Erythroblast (primary cell): ENCODE measurements around the gene TRAPPC3.

Source experiments
- DNase-seq, 2 experiments: peaks; one replicate each; lab custom pipeline; 2025; lab: John Stamatoyannopoulos, UW
- GATA1 ChIP-seq: IDR thresholded peaks from 2 replicates; pipeline ENCODE4 v1.6.1; 2011; ENCODE audit warnings: low read depth, mild to moderate bottlenecking, control low read depth, low read length, moderate library complexity
- POLR2A ChIP-seq: IDR thresholded peaks from 2 replicates; pipeline ENCODE4 v1.6.1; 2011; ENCODE audit warnings: mild to moderate bottlenecking, low read length

TRAPPC3 gene

GRCh38 chr1:36150296-36151133 lies 1.2 kb upstream of the TRAPPC3 start:
- peak; percentile 90 to 93 for DNase-seq

GRCh38 chr1:36149973-36150295 lies 648 bp upstream of the TRAPPC3 start:
- peak; percentile 53 to 65 for DNase-seq
- TF ChIP-seq GATA1 (no peak), POLR2A (no peak)

More at GRCh38 chr1:36150296-36151133, 1.2 kb upstream of the TRAPPC3 start:
- peak; percentile 54 for TF ChIP-seq POLR2A
- no peak for TF ChIP-seq GATA1

- peak in 1 of 2 experiments; percentile 86 for DNase-seq
- TF ChIP-seq GATA1 (no peak), POLR2A (no peak)
Measured at GRCh38 chr1:36148821-36149236, 457 bp downstream of the TRAPPC3 start.

GRCh38 chr1:36144413-36144812 lies 4.9 kb downstream of the TRAPPC3 start:
- TF ChIP-seq GATA1 (no peak), POLR2A (no peak)
- DNase-seq = no peak

- no peak for TF ChIP-seq POLR2A
- no peak for TF ChIP-seq GATA1
- no peak for DNase-seq
Measured at GRCh38 chr1:36143424-36143823, 5.9 kb downstream of the TRAPPC3 start.

- no peak for DNase-seq
- TF ChIP-seq GATA1 (no peak), POLR2A (no peak)
Measured at GRCh38 chr1:36142121-36142520, 7.2 kb downstream of the TRAPPC3 start.

GRCh38 chr1:36139521-36139920 lies 9.8 kb downstream of the TRAPPC3 start:
- no peak for DNase-seq
- no peak for TF ChIP-seq POLR2A
- no peak for TF ChIP-seq GATA1

- no peak for DNase-seq
- no peak for TF ChIP-seq GATA1
- TF ChIP-seq POLR2A = no peak
Measured at GRCh38 chr1:36137776-36138175, 11.5 kb downstream of the TRAPPC3 start.

GRCh38 chr1:36137226-36137625 lies 12.1 kb downstream of the TRAPPC3 start:
- DNase-seq = no peak
- TF ChIP-seq POLR2A (no peak), GATA1 (no peak)

GRCh38 chr1:36136535-36136934 lies 12.8 kb downstream of the TRAPPC3 start:
- TF ChIP-seq GATA1 = no peak

GRCh38 chr1:36135796-36136195 lies 13.5 kb downstream of the TRAPPC3 start:
- TF ChIP-seq GATA1 = no peak
- no peak for TF ChIP-seq POLR2A
- no peak for DNase-seq

More at GRCh38 chr1:36136535-36136934, 12.8 kb downstream of the TRAPPC3 start:
- no peak for DNase-seq

GRCh38 chr1:36135330-36135667 lies 14.0 kb downstream of the TRAPPC3 start:
- no peak for DNase-seq
- TF ChIP-seq GATA1 (no peak), POLR2A (no peak)

- TF ChIP-seq GATA1 (no peak), POLR2A (no peak)
- DNase-seq = peak; percentile 54 to 79
Measured at GRCh38 chr1:36134505-36135329, 14.6 kb downstream of the TRAPPC3 start.

GRCh38 chr1:36134031-36134430 lies 15.3 kb downstream of the TRAPPC3 start:
- no peak for DNase-seq
- TF ChIP-seq GATA1 (no peak), POLR2A (no peak)

- DNase-seq = peak; percentile 55 to 76
- TF ChIP-seq POLR2A = peak; percentile 18
- TF ChIP-seq GATA1 = no peak
Measured at GRCh38 chr1:36133484-36133883, 15.8 kb downstream of the TRAPPC3 start.

- TF ChIP-seq POLR2A (no peak), GATA1 (no peak)
- DNase-seq = no peak
Measured at GRCh38 chr1:36132029-36132428, 17.3 kb downstream of the TRAPPC3 start.
